NCI-H510A (cell line): Measurements from ENCODE around the gene FIS1.
"Not testable (repeated sequence)": the region's sequence is repeated elsewhere in the genome, so short reads cannot be mapped to it uniquely, and the experiment has no call there.

Experiments used
- DNase-seq: peaks from one replicate; lab custom pipeline; 2025; lab: John Stamatoyannopoulos, UW

Gene FIS1

DNA sequence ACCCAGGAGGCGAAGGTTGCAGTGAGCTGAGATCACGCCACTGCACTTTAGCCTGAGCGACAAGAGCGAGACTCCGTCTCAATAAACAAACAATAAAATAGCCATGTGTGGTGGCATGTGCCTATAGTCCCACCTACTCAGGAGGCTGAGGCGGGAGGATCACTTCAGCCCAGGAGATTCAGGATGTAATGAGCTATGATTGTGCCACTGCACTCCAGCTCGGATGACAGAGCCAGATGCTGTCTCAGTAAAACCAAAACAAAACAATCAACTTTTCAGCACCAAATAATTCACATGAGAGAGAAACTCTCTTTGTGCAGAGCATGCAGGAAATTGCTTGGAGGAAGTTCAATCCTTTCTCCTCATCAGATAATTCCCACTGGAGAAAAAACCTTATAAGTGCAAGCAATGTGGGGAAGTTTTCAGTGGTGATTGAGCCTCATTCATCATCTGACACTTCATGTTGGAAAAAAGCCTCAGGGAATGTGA lies 13.4 kb upstream of the FIS1 start:
- DNase-seq = no peak

DNA sequence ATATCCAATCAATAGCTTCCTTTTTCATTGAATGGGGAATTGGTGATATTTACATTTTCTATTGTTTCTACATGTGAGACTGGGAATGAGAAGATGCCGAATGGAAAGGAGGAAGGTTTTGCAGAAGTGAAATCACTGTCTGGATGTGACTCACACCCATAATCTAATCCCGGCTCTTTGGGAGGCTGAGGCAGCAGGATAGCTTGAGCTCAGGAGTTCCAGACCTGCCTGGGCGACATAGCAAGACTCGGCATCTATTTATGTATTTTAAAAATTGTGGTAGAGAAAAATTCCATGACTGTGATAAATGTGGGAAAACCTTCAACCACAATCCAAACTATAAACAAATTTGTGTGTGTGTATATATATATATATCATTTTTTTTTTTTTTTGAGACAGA lies 10.9 kb upstream of the FIS1 start:
- no peak for DNase-seq

DNA sequence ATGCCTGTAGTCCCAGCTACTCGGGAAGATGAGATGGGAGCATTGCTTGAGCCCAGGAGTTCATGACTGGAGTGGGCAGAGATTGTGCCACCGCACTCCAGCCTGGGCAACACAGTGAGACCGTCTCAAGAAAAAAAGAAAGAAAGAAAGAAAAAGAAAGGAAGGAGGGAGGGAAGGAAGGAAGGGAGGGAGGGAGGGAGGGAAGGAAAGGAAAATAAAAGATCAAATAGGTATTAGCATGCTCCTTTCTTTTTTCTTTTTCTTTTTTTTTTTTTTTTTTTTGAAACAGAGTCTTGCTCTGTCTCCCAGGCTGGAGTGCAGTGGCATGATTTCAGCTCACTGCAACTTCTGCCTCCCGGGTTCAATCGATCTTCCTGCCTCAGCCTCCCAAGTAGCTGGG lies 8.3 kb upstream of the FIS1 start:
- DNase-seq = not testable (repeated sequence)

DNA sequence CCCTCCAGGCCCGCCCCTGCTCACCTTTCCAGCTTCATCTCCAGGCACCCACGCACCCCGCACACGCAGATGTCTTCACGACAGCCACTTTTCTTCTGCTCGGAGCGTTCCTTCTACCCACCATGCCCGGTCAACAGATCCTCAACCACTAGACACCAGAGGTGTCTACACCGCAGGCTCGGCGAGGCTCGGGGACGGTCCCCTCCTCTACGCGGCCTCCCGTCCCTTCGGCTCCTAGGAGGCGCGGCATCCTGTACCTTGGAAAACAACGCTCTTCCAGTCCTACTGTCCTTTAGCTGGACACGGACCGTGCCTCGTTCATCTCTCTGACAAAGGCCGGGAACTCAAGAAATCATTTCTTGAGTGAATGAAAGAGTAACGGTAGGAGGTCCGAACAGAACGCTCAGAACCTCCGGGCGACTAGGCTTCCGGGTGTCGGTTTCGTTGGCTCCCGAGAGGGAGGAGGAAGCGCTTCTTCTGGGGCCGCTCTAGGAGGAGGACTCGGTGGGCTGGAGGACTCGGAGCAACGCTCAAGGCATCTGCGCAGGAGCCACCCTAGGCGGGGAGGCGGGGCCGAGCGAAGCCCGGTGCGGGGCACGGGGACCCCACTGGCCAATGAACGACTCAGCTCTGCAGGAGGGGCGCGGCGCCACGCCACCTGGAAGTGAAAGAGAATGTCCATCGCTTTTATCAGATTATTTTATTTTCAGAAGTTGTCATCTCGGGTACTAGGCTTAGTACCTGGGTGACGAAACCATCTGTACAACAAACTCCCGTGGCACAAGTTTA lies 7.2 kb upstream of the FIS1 start:
- DNase-seq = peak; percentile 87

DNA sequence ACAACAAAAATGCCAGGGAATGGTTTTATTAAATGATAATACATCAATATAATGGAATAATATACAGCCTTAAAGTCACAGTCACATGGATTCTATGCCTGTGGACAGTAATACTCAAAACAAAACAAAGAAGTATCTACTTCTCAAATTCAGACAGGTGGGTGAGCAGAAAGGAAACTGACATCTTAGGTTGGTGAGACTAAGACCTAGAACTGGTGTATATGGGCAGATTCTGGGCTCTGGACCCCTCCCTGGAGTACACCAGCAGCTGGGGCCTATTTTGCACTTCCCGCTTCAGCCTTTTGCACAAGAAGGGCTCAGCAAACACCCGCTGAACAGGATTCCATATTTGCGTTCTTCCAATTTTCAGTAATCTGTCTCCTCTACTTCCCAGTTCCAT lies 5.4 kb upstream of the FIS1 start:
- no peak for DNase-seq

- no peak for DNase-seq
Measured at GRCh38 chr7:101248276-101248675, 3.4 kb upstream of the FIS1 start.

DNA sequence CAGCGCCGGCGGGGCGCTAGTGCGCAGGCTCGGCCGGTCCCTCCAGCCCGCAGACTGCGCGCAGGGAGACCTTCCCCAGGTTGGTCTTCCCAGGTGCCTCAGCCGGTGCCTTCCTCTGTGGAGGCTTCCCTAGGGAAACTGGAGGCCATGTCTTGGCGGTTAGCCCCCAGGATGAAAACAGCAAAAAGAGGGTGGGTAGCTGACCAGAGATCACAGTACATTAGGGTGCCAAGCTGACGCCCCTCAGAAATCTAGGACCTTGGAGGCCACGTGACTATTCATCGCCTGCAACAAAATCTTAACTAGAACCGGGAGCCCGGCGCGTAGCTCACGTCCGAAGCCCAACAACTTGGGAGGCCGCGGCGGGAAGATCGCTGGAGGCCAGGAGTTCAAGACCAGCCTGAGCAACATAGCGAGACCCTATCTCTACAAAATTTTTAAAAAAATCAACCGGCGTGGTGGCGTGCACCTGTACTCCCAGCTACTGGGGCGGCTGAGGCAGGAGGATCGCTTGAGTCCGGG lies 327 bp upstream of the FIS1 start:
- peak; percentile 81 for DNase-seq

- no peak for DNase-seq
Measured at GRCh38 chr7:101243646-101244374, 1.1 kb downstream of the FIS1 start.

DNA sequence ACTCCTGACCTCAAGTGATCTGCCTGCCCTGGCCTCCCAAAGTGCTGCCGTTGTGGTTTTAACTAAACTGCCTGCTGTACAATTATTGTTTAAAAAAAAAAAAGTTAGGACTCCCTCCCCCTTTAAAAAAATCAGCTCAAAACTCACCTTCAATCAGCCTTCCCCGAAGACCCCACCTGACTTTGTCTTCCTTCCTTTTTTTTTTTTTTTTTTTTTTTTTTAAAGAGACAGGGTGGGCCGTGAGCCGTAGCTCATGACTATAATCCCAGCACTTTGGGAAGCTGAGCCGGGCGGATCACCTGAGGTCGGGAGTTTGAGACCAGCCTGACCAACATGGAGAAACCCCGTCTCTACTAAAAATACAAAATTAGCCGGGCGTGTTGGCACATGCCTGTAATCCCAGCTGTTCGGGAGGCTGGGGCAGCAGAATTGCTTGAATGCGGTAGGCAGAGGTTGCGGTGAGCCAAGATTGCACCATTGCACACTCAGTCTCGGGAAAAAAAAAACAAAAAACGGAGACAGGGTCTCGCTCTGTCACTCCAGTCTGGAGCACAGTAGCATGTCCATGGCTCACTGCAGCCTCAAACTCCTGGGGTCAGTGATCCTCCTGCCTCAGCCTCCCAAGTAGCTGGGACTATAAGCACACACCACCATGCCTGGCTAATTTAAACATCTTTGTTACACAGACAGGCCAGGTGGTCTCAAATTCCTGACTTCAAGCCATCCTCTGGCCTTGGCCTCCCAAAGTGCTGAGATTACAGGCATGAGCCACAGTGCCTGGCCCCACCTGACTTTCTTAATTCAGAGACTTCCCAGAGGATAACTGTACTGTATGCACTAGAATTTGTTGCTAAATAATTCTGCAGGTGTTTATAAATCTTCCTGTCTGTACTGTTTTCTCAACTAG lies 3.2 kb downstream of the FIS1 start:
- DNase-seq = no peak

- DNase-seq = no peak
Measured at GRCh38 chr7:101241015-101241363, 3.9 kb downstream of the FIS1 start.

DNA sequence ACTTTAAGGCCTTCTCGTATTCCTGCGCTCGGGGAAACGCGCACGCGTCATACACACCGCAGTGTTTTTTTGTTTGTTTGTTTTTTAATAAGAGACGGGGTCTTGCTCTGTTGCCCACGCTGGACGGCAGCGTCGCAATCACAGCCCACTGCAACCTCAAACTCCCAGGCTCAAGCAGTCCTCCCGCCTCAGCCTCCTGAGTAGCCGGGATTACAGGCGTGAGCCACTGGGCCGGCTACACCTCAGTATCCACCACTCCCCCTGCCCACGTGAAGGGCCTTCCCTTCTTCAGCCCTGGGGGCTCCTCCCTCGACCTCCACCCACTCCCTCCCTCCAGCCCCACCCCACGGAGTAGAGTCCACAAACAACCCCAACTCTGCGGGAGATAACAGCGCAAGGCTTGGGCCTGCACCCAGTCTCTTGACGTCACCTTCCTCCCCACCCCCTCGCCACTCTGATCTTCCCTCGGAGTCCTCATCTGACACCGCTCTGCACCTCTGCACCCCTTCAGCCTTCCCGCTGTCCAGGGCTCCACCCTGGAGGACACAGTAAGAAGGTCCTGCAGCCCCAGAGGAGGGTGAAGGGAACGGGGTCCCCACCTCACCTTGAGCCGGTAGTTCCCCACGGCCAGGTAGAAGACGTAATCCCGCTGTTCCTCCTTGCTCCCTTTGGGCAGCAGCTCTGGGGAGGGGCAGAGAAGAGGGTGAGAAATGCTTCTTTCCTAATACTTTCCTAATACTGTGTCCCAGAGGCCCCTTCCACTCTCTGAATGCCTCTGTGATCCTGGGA lies 4.5 kb downstream of the FIS1 start:
- no peak for DNase-seq

GRCh38 chr7:101239951-101240220 lies 5.0 kb downstream of the FIS1 start:
- DNase-seq = no peak

GRCh38 chr7:101239191-101239950 lies 5.5 kb downstream of the FIS1 start:
- DNase-seq = no peak

- no peak for DNase-seq
Measured at GRCh38 chr7:101238226-101239182, 6.4 kb downstream of the FIS1 start.

GRCh38 chr7:101237206-101238067 lies 7.4 kb downstream of the FIS1 start, which contains the start of gene CLDN15:
TSS of gene CLDN15 (minus strand) at chr7:101237802. CDS start at chr7:101237581, 221 bp downstream.
- no peak for DNase-seq

DNA sequence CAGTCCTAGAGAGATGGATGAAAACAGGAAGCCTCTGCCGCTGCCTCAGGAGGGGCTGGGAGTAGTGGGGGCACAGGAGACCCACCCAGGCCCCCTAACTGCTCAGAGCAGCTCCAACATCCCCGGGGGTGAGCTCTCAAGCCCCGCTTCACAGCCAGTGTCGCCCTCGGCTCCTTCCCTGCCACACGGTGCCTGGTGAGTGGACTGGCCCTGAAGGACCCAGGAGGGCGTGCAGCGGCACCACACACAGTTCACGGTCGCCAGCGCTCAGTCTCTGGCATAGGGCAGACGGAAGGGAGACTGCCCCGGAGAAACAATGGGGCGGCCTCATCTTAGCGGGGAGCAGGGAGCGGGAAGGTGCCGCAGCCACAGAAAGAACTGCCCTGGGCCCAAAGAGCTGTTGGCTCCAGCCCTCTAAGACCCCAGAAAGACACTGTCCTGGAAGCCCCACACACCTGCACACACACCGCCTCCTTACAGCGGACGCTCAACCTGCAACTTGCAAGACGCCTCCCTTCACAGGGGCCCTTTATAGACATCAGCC lies 8.5 kb downstream of the FIS1 start:
- no peak for DNase-seq

DNA sequence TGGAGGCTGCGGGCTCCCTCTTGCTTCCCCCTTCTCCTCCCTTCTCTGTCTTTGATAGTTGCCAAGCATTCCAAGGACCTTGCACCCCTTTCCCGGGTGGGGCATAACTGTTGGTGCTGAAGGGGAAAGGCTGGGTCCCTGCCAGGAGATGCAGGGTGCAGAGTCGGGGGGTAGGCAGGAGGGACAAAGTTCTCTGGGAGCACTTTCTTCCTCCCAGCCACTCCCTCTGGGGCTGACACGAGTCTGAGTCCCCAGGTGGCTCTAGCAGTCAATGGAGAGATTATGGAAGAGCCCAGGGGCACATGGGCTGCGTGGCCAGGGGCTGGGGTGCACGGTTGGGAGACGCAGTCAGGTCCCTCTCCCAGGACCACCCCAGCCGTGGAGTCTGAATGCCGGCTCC lies 9.4 kb downstream of the FIS1 start:
- DNase-seq = no peak

DNA sequence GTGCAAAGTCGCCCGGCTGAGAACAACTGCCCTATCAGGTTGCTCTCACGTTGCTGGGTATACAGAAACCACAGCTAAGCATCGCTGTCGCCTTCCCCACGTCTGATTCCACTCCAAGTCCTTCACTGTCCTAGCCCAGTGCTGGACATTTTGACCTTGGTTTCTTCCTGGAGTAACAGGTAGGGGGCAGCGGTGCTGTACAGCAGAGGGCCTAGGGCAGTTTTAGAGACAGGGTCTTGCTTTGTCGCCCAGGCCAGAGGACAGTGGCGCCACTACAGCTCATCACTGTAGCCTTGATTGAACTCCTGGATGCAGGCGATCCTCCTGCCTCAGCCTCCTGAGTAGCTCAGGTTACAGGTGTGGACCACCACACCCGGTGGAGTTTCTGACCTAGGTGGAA lies 9.8 kb downstream of the FIS1 start:
- no peak for DNase-seq
